Measurements from ENCODE around the gene LRP1B.

Gene LRP1B

GRCh38 chr2:141534666-141535362 is 596.0 kb downstream of the LRP1B start:
- H3K4me3 ChIP-seq (ENCODE audit: low read depth in 1 of 2, low read length in 2 of 2): no peak overlapping the region
- peak overlapping the region; percentile 78 for H3K27ac ChIP-seq (ENCODE audit: low read length)
- peak overlapping the region; percentile 22; the same call in 1 of the 2 replicates for H3K9ac ChIP-seq (ENCODE audit: low read depth, low read length)
- H3K4me1 ChIP-seq (ENCODE audit: insufficient read depth, low read length): peaks cover 18% of the 10 kb centered on the region
- no peaks in the 10 kb centered on the region for H3K36me3 ChIP-seq (ENCODE audit: insufficient read depth, low read length)
- no peak for TF ChIP-seq EZH2 (IDR thresholded peaks at IDR 0.05; ENCODE audit: borderline replicate concordance, low read depth, low read length, severe bottlenecking)
- TF ChIP-seq, protein P1, sequence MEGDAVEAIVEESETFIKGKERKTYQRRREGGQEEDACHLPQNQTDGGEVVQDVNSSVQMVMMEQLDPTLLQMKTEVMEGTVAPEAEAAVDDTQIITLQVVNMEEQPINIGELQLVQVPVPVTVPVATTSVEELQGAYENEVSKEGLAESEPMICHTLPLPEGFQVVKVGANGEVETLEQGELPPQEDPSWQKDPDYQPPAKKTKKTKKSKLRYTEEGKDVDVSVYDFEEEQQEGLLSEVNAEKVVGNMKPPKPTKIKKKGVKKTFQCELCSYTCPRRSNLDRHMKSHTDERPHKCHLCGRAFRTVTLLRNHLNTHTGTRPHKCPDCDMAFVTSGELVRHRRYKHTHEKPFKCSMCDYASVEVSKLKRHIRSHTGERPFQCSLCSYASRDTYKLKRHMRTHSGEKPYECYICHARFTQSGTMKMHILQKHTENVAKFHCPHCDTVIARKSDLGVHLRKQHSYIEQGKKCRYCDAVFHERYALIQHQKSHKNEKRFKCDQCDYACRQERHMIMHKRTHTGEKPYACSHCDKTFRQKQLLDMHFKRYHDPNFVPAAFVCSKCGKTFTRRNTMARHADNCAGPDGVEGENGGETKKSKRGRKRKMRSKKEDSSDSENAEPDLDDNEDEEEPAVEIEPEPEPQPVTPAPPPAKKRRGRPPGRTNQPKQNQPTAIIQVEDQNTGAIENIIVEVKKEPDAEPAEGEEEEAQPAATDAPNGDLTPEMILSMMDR (IDR thresholded peaks at IDR 0.05; ENCODE audit: borderline replicate concordance, extremely low read depth, low read length, poor library complexity, severe bottlenecking): no peak
- H4K20me1 ChIP-seq (ENCODE audit: insufficient read depth, low read length): no peaks in the 10 kb centered on the region
- peak overlapping the region; percentile 68 for H2AFZ ChIP-seq (ENCODE audit: low read depth, low read length)
- peak; percentile 16 for DNase-seq
- H3K27me3 ChIP-seq (ENCODE audit: insufficient read depth, low read length, poor library complexity): no peaks in the 10 kb centered on the region
- peak; percentile 85 for ATAC-seq (ENCODE audit: insufficient read depth, low read depth)
- no peaks in the 10 kb centered on the region for H3K9me3 ChIP-seq (ENCODE audit: insufficient read depth, low read length, severe bottlenecking)
- no peaks in the 10 kb centered on the region for H3K79me2 ChIP-seq (ENCODE audit: insufficient read depth, low read length)
- peak overlapping the region; percentile 35 for H3K4me2 ChIP-seq (ENCODE audit: insufficient read depth, low read length)

- no peak overlapping the region for H2AFZ ChIP-seq (ENCODE audit: low read depth, low read length)
- H3K36me3 ChIP-seq (ENCODE audit: insufficient read depth, low read length): no peaks in the 10 kb centered on the region
- peaks cover 8% of the 10 kb centered on the region for H3K4me1 ChIP-seq (ENCODE audit: insufficient read depth, low read length)
- TF ChIP-seq EZH2 (IDR thresholded peaks at IDR 0.05; ENCODE audit: borderline replicate concordance, low read depth, low read length, severe bottlenecking): no peak
- no peaks in the 10 kb centered on the region for H3K79me2 ChIP-seq (ENCODE audit: insufficient read depth, low read length)
- no peak overlapping the region for H3K9ac ChIP-seq (ENCODE audit: low read depth, low read length)
- H3K27ac ChIP-seq (ENCODE audit: low read length): no peak overlapping the region
- no peak overlapping the region for H3K4me3 ChIP-seq (ENCODE audit: low read depth in 1 of 2, low read length in 2 of 2)
- H3K9me3 ChIP-seq (ENCODE audit: insufficient read depth, low read length, severe bottlenecking): no peaks in the 10 kb centered on the region
- H3K4me2 ChIP-seq (ENCODE audit: insufficient read depth, low read length): no peak overlapping the region
- no peaks in the 10 kb centered on the region for H3K27me3 ChIP-seq (ENCODE audit: insufficient read depth, low read length, poor library complexity)
- H4K20me1 ChIP-seq (ENCODE audit: insufficient read depth, low read length): no peaks in the 10 kb centered on the region
- ATAC-seq (ENCODE audit: insufficient read depth, low read depth): no peak
- DNase-seq: no peak
These were observed 601.2 kb downstream of the LRP1B start for GRCh38 chr2:141529659-141530058.

DNA sequence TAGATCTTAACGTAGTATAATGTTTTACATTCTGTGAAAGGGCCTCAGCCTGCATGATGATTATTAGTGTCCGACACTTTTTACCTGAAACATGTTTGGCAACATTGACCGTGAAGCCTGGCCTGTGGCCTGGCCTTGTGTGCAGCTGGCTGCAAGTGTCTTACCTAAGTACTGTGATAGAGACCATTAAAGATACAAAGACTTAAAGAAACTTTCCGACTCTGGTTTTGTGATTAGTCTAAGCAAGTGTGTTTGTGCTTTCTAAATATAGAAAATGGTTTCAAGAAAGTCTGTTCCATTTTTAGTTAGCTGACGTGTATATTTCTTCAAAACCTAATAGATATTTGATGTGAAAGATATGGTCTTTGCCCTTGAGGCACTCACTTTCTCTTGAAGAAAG is 601.8 kb downstream of the LRP1B start:
- Histone ChIP-seq H3K9me3 (ENCODE audit: insufficient read depth, low read length, severe bottlenecking) (no peaks in the 10 kb centered on the region), H3K4me3 (ENCODE audit: low read depth in 1 of 2, low read length in 2 of 2) (no peak overlapping the region), H3K27ac (ENCODE audit: low read length) (no peak overlapping the region), H3K4me1 (ENCODE audit: insufficient read depth, low read length) (peaks cover 1% of the 10 kb centered on the region; the same call in 1 of the 2 replicates), H3K36me3 (ENCODE audit: insufficient read depth, low read length) (no peaks in the 10 kb centered on the region), H3K79me2 (ENCODE audit: insufficient read depth, low read length) (no peaks in the 10 kb centered on the region), H3K27me3 (ENCODE audit: insufficient read depth, low read length, poor library complexity) (no peaks in the 10 kb centered on the region), H3K9ac (ENCODE audit: low read depth, low read length) (no peak overlapping the region), H4K20me1 (ENCODE audit: insufficient read depth, low read length) (no peaks in the 10 kb centered on the region), H3K4me2 (ENCODE audit: insufficient read depth, low read length) (no peak overlapping the region), H2AFZ (ENCODE audit: low read depth, low read length) (no peak overlapping the region)
- ATAC-seq (ENCODE audit: insufficient read depth, low read depth) (no peak), DNase-seq (no peak)
- TF ChIP-seq EZH2 (IDR thresholded peaks at IDR 0.05; ENCODE audit: borderline replicate concordance, low read depth, low read length, severe bottlenecking): no peak
- TF ChIP-seq, protein P1 (IDR thresholded peaks at IDR 0.05; ENCODE audit: borderline replicate concordance, extremely low read depth, low read length, poor library complexity, severe bottlenecking): no peak

DNA sequence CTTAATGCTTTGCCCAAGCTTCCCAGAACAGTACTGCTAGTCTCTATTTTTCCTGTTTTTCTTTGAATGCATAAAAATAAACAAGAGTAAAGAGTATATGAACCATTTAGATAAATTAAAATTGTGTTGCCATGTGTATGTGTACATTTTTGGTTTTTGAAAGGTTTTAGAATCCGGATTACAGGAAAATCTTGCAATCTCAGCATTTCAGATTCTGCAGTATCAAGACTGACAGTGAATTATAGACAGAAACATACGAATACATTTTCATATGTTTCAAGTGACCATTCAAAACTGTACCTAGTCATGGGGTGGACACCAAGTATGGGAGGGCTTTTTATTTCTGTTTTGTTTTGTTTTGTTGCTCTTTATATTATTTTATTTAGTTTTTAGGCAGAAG is 604.1 kb downstream of the LRP1B start:
- no peak for ATAC-seq (ENCODE audit: insufficient read depth, low read depth)
- H3K27me3 ChIP-seq (ENCODE audit: insufficient read depth, low read length, poor library complexity): no peaks in the 10 kb centered on the region
- H3K4me1 ChIP-seq (ENCODE audit: insufficient read depth, low read length): no peaks in the 10 kb centered on the region
- no peak overlapping the region for H2AFZ ChIP-seq (ENCODE audit: low read depth, low read length)
- TF ChIP-seq EZH2 (IDR thresholded peaks at IDR 0.05; ENCODE audit: borderline replicate concordance, low read depth, low read length, severe bottlenecking): no peak
- TF ChIP-seq, protein P1 (IDR thresholded peaks at IDR 0.05; ENCODE audit: borderline replicate concordance, extremely low read depth, low read length, poor library complexity, severe bottlenecking): no peak
- no peak overlapping the region for H3K4me3 ChIP-seq (ENCODE audit: low read depth in 1 of 2, low read length in 2 of 2)
- no peak overlapping the region for H3K9ac ChIP-seq (ENCODE audit: low read depth, low read length)
- H3K36me3 ChIP-seq (ENCODE audit: insufficient read depth, low read length): no peaks in the 10 kb centered on the region
- no peaks in the 10 kb centered on the region for H3K9me3 ChIP-seq (ENCODE audit: insufficient read depth, low read length, severe bottlenecking)
- no peaks in the 10 kb centered on the region for H3K79me2 ChIP-seq (ENCODE audit: insufficient read depth, low read length)
- H3K27ac ChIP-seq (ENCODE audit: low read length): no peak overlapping the region
- DNase-seq: no peak
- H4K20me1 ChIP-seq (ENCODE audit: insufficient read depth, low read length): no peaks in the 10 kb centered on the region
- no peak overlapping the region for H3K4me2 ChIP-seq (ENCODE audit: insufficient read depth, low read length)

Measured in DND-41 (cell line).